Measurements from ENCODE around the gene MEA1. TPM values are rescaled to one million over a fixed set of nuclear protein-coding genes. Genes with fewer than 3 reads are reported as not detected.

Gene MEA1
- total and polyA plus RNA-seq, 2 experiments from 2014 or later: 70.5 to 205 TPM

GRCh38 chr6:42970871-42971612 lies 42.7 kb downstream of the MEA1 start:
- no peaks in the 10 kb centered on the region for H3K36me3 ChIP-seq (ENCODE audit: insufficient read depth)
- no peak overlapping the region for H3K27ac ChIP-seq (ENCODE audit: low read depth)
- H3K27ac Mint-ChIP-seq: peak overlapping the region; percentile 74

More at GRCh38 chr6:42970871-42971612, 42.7 kb downstream of the MEA1 start:
- TF ChIP-seq POLR2AphosphoS5 (IDR thresholded peaks at IDR 0.05; ENCODE audit: low read depth) (no peak), CTCF (conservative IDR thresholded peaks at IDR 0.05; ENCODE audit: low read depth in 2 of 2) (no peak), REST (IDR thresholded peaks at IDR 0.05; ENCODE audit: unreplicated experiment) (no peak)
- Histone ChIP-seq H2AFZ (no peak overlapping the region), H3K9me2 (ENCODE audit: insufficient read depth) (no peaks in the 10 kb centered on the region), H3K4me2 (no peak overlapping the region), H3K79me2 (replicated peaks; ENCODE audit: insufficient read depth) (no peaks in the 10 kb centered on the region), H3F3A (replicated peaks; ENCODE audit: low read depth) (no peaks in the 10 kb centered on the region), H3K27me3 (ENCODE audit: insufficient read depth) (no peaks in the 10 kb centered on the region), H3K4me3 (no peak overlapping the region), H3K4me1 (ENCODE audit: insufficient read depth) (no peaks in the 10 kb centered on the region), H4K20me1 (replicated peaks; ENCODE audit: insufficient read depth) (no peaks in the 10 kb centered on the region)
- Mint-ChIP-seq H3K4me1 (peaks cover 6% of the 10 kb centered on the region; the same call in 2 of the 3 replicates), H3K9me3 (no peaks in the 10 kb centered on the region), H3K27me3 (ENCODE audit: insufficient read depth, low read depth, poor library complexity) (peaks cover 4% of the 10 kb centered on the region), H3K36me3 (ENCODE audit: low read depth) (0 out of 3 replicates have a peak, but pooled peaks cover 4% of the 10 kb centered on the region), H3K4me3 (no peak overlapping the region)
- no peak for ATAC-seq
- DNase-seq (ENCODE audit: low spot score): no peak
